NCI-H1105 treated with DMSO at 0.1 percent for 48 hours (cell line): Measurements from ENCODE around the gene C5orf46.
"Not testable (repeated sequence)": the region's sequence is repeated elsewhere in the genome, so short reads cannot be mapped to it uniquely, and the experiment has no call there.

Source experiments
- DNase-seq: peaks from one replicate; lab custom pipeline; 2025; lab: John Stamatoyannopoulos, UW

Gene C5orf46

DNA sequence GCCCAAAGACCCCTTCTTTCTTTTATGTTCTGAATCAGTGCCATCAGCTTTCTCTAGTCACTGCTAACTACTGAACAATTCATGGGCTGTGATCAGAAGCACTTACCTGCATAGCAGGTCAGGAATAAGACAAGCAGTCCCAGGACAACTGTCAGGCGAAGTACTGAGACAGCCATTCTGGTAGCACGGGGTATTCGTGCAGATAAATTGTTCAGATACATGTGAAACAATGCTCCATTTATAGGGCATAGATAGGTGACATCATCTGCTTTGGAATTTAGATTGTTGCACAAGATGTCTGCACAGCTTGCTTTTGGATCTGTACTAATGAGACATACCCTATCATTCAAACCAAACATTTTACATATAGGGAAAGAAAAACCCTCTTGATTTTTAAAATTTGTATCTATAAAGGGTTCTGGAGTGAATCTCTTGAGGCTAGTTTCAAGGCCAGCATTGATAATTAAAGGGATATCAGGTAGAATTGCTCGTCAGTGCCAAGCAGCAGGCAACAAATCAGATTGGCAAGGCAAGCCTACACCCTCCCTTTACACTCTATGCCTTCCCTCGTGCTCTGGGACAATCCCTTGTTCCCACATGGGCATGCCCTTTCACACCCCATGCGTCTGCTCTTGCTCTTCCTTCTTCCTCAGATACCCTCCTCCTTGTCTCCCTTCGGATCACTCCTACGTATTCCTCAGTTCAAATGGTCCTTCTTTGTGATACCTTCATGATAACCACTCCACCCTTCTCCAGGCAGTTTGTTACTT lies at the start of gene C5orf46:
C5orf46 (minus strand) TSS at position 213 of the 770 bp plus-strand sequence; CDS start at position 176, 37 bp downstream.
- no peak for DNase-seq

DNA sequence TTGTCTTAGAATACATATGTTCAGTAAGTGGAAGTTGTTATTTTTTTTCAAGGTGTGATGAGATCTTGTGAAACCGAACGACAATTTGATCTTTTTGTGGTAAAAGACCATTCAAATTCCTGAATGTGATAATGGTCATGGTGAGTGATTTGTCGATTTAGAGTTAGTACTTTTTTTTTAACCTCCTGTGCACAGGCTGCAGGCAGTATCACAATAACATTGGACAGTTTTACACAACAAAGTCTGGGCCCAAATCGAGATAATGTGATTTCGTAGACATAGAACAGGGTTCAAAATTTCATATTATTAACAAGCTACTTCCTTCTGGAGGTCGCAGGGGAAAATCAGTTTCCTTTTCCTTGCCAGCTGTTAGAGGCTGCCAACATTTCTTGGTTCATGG lies 48.6 kb upstream of the C5orf46 start:
- no peak for DNase-seq

- DNase-seq, result peak; percentile 46
These were observed 43.6 kb upstream of the C5orf46 start for GRCh38 chr5:147949711-147950573.

DNA sequence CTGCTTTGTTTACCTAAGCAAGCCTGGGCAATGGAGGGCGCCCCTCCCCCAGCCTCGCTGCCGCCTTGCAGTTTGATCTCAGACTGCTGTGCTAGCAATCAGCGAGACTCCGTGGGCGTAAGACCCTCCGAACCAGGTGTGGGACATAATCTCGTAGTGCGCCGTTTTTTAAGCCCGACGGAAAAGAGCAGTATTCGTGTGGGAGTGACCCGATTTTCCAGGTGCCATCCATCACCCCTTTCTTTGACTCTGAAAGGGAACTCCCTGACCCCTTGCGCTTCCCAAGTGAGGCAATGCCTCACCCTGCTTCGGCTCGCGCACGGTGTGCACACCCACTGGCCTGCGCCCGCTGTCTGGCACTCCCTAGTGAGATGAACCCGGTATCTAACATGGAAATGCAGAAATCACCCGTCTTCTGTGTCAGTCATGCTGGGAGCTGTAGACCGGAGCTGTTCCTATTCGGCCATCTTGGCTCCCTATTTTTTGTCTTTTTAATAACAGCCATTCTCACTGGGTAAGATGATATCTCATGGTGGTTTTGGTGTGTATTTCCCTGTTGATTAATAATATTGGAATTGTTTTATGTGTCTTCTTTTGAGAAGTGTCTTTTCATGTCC lies 40.4 kb upstream of the C5orf46 start:
- not testable (repeated sequence) for DNase-seq

- no peak for DNase-seq
These were observed 33.2 kb upstream of the C5orf46 start for GRCh38 chr5:147939431-147940114.

DNA sequence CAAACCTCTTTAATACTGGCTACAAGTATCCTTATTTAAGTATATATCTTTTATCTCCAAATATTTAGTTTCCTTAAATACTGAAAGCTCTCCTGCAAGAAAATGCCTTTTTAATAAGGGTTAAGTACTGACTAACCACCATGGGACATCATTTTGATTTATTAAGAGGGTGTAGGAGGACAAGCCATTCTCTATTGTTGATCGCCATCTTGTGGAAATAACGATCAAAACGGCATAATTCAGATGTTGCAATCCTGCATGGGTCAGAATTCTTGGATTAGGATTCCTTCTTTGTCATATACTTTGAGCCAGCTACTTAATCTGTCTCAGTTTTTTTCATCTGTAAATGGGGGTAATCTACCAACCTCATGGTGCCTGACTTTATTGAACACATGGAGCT lies 28.7 kb upstream of the C5orf46 start:
- DNase-seq, result peak; percentile 46

DNA sequence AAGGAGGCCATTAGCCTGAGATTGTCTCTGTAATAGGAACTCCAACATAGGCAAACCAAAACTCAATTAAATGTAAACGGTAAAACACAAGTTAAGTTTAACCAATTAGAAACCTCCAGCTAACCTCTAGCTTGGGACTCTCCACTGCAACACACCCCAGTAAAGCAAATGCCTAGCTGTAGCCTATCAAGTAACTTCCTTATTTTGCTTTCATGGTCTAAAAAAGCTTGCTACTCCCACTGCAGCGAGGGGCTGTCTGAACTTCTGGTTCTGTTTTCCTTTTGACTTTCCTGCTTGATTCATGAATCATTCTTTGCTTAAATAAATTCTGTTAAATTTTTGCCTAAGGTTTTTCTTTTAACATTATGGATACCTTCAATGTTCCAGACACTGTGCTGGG lies 24.4 kb upstream of the C5orf46 start:
- no peak for DNase-seq

- DNase-seq, result no peak
These were observed 21.6 kb upstream of the C5orf46 start for GRCh38 chr5:147927901-147928300.

GRCh38 chr5:147925020-147925419 lies 18.7 kb upstream of the C5orf46 start:
- DNase-seq, result no peak

- DNase-seq, result no peak
These were observed 14.8 kb upstream of the C5orf46 start for GRCh38 chr5:147921136-147921535.

GRCh38 chr5:147920420-147921030 lies 14.2 kb upstream of the C5orf46 start:
- no peak for DNase-seq

DNA sequence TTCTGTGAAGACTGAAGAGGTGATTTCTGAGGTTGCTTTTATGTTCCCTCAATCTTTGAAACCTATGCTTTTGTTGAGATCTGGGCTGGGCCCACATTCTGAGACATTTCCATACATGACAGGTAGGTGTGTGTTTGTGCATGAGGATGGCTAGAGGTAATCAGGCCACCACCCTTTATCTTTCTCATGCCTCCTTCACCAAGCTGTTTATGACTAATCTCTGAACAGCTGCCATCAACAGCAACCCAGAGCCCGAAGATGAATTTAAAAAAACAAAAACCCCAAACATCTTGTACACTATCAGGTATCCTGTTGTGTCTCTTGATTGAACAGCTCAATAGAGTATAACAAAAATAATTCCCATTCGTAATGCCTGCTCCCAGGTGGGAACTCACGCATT lies 12.6 kb upstream of the C5orf46 start:
- DNase-seq, result no peak

- DNase-seq, result no peak
These were observed 11.9 kb upstream of the C5orf46 start for GRCh38 chr5:147918101-147918685.

DNA sequence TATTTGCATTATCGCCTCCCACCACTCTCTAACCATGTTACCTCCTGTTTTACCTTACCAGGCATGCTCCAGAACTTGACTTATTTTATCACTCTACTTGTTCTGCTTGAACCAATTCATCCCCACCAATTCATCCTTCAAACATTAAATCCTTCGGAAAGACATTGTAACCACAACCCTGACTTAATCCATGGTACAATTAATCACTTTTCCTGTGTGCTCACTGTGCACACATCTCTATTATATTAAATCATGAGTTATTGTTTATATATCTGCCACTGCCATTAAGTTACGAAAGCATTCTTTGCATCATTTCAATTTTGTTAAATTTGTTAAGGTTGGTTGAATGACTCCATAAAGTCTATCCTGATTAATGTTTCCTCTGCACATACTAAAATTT lies 7.4 kb upstream of the C5orf46 start:
- no peak for DNase-seq

- DNase-seq, result no peak
These were observed 5.7 kb upstream of the C5orf46 start for GRCh38 chr5:147912011-147912410.

GRCh38 chr5:147911427-147911826 lies 5.1 kb upstream of the C5orf46 start:
- DNase-seq, result no peak

DNA sequence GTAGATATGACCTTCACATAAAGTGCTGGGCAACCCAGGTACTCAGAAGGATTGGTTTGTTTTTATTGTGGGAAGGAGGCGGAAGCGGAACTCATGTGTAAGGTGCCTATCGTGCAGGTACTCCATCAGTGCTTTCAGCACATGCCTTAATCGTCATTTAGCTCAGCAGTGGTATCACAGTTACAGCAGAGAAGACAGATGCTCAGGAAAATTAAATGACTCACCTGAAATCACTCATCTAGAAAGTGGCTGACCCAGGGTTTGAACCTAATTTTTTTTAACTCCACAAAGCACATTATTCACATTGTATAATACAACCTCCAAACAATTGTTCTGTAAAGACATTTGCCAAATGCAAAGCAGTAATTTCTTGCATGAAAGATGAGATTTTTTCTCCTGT lies 2.2 kb downstream of the C5orf46 start:
- DNase-seq, result no peak

- no peak for DNase-seq
These were observed 3.7 kb downstream of the C5orf46 start for GRCh38 chr5:147902609-147903115.

GRCh38 chr5:147901599-147902039 lies 4.7 kb downstream of the C5orf46 start:
- no peak for DNase-seq

DNA sequence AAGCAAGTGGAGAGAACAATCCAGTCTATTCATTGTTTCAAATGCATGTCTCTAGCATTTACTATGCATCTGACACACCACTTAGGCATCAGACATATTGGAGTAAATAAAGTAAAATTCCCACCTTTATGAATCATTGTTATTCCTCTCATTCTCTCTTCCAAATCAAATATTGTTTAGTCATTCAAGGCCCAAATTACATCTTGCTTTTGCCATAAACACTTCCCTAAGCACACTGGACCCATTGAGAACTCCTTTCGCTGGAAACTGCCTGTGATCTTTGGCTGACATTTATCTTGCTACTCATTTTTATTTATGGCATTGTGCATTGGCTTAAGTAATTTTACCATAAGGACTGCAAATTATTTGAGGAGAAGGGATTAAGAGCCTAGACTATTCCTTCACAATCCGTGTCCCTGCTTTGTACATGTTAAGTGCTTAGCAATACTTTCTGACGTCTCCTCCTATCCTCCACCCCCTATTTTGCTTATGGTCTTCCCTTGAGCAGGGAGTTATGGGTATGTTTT lies 7.4 kb downstream of the C5orf46 start:
- DNase-seq, result no peak

GRCh38 chr5:147895864-147896263 lies 10.5 kb downstream of the C5orf46 start:
- no peak for DNase-seq
